Activated CD4-positive, alpha-beta memory T cell treated with anti-CD3 and anti-CD28 coated beads, Interleukin-2, amount 10 ng/mL, durations not matched to agents 7 days and 5 days (primary cell): ENCODE measurements around the gene RAPGEF6. TPM values are rescaled to one million over a fixed set of nuclear protein-coding genes. Genes with fewer than 3 reads are reported as not detected.
A peak's percentile ranks its signal among the peaks of the same experiment; 100 is the strongest.

Experiments used
- CTCF ChIA-PET: fragments of 350-600 bp; sonication (Branson Sonifier 250); formaldehyde crosslinking; loops from one replicate; lab custom pipeline; 2021; ENCODE audit warnings: antibody characterized with exemption, inconsistent platforms; lab: Charles Lee
- POLR2A ChIA-PET: fragments of 350-600 bp; sonication (Branson Sonifier 250); formaldehyde crosslinking; loops from one replicate; lab custom pipeline; 2021; ENCODE audit warnings: antibody characterized with exemption; lab: Charles Lee
- DNase-seq: peaks from one replicate; pipeline ENCODE4 v3.0.0-alpha.2; 2020
- H3K27ac Mint-ChIP-seq: one replicate; pipeline ENCODE4 v1.8.0; 2021; ENCODE audit warnings: mild to moderate bottlenecking, mixed read lengths
- H3K27me3 Mint-ChIP-seq: one replicate; pipeline ENCODE4 v1.8.0; 2021; ENCODE audit warnings: mixed read lengths
- H3K36me3 Mint-ChIP-seq: one replicate; pipeline ENCODE4 v1.8.0; 2021; ENCODE audit warnings: low read depth, mixed read lengths
- H3K4me1 Mint-ChIP-seq: one replicate; pipeline ENCODE4 v1.8.0; 2021; ENCODE audit warnings: mixed read lengths
- H3K4me3 Mint-ChIP-seq: one replicate; pipeline ENCODE4 v1.8.0; 2021; ENCODE audit warnings: mild to moderate bottlenecking, mixed read lengths
- H3K9me3 Mint-ChIP-seq: one replicate; pipeline ENCODE4 v1.8.0; 2021; ENCODE audit warnings: mixed read lengths
- total RNA-seq, 2 experiments: library from RNA; stranded (reverse); gene quantifications; one replicate each; pipeline ENCODE4 v1.2.3, GENCODE V29; 2021

Gene RAPGEF6
- total RNA-seq, 2 experiments from 2014 or later = 40.7 to 44.5 TPM

- no peak for DNase-seq
- peaks cover 47% of the 10 kb centered on the region for H3K36me3 Mint-ChIP-seq
- CTCF ChIA-PET = no interaction called here
- H3K27ac Mint-ChIP-seq = no peak overlapping the region
- H3K4me3 Mint-ChIP-seq = no peak overlapping the region
- H3K27me3 Mint-ChIP-seq = no peaks in the 10 kb centered on the region
- POLR2A ChIA-PET = no interaction called here
- H3K9me3 Mint-ChIP-seq = no peaks in the 10 kb centered on the region
- peaks cover 6% of the 10 kb centered on the region for H3K4me1 Mint-ChIP-seq
Observed at GRCh38 chr5:131659841-131660240, 24.8 kb upstream of the RAPGEF6 start.

- ChIA-PET POLR2A (no interaction called here), CTCF (no interaction called here)
- Mint-ChIP-seq H3K4me3 (no peak overlapping the region), H3K9me3 (no peaks in the 10 kb centered on the region), H3K27ac (no peak overlapping the region), H3K4me1 (peaks cover 8% of the 10 kb centered on the region), H3K36me3 (peaks cover 51% of the 10 kb centered on the region), H3K27me3 (no peaks in the 10 kb centered on the region)
- DNase-seq = no peak
Observed at GRCh38 chr5:131659290-131659689, 24.3 kb upstream of the RAPGEF6 start.

GRCh38 chr5:131654776-131655175 lies 19.7 kb upstream of the RAPGEF6 start:
- Mint-ChIP-seq H3K27me3 (no peaks in the 10 kb centered on the region), H3K27ac (no peak overlapping the region), H3K4me1 (peaks cover 8% of the 10 kb centered on the region), H3K9me3 (no peaks in the 10 kb centered on the region), H3K4me3 (no peak overlapping the region), H3K36me3 (peaks cover 58% of the 10 kb centered on the region)
- CTCF ChIA-PET = no interaction called here
- no peak for DNase-seq
- POLR2A ChIA-PET = no interaction called here

GRCh38 chr5:131654309-131654708 lies 19.3 kb upstream of the RAPGEF6 start:
- no peak overlapping the region for H3K4me3 Mint-ChIP-seq
- DNase-seq = no peak
- H3K27ac Mint-ChIP-seq = no peak overlapping the region
- ChIA-PET POLR2A (no interaction called here), CTCF (no interaction called here)
- H3K36me3 Mint-ChIP-seq = peaks cover 56% of the 10 kb centered on the region
- H3K4me1 Mint-ChIP-seq = peaks cover 8% of the 10 kb centered on the region
- H3K9me3 Mint-ChIP-seq = no peaks in the 10 kb centered on the region
- H3K27me3 Mint-ChIP-seq = no peaks in the 10 kb centered on the region

- H3K9me3 Mint-ChIP-seq = no peaks in the 10 kb centered on the region
- CTCF ChIA-PET = no interaction called here
- H3K4me1 Mint-ChIP-seq = no peaks in the 10 kb centered on the region
- DNase-seq = no peak
- no peak overlapping the region for H3K4me3 Mint-ChIP-seq
- no peak overlapping the region for H3K27ac Mint-ChIP-seq
- POLR2A ChIA-PET = no interaction called here
- H3K27me3 Mint-ChIP-seq = no peaks in the 10 kb centered on the region
- peaks cover 58% of the 10 kb centered on the region for H3K36me3 Mint-ChIP-seq
Observed at GRCh38 chr5:131649161-131649560, 14.1 kb upstream of the RAPGEF6 start.

GRCh38 chr5:131647048-131647769 lies 12.2 kb upstream of the RAPGEF6 start:
- peaks cover 52% of the 10 kb centered on the region for H3K36me3 Mint-ChIP-seq
- ChIA-PET CTCF (interaction anchor here (1.0 kb wide), 1 partner anchor 360 kb away, joined by 3 read pairs; no protein-coding TSS in a partner anchor), POLR2A (interaction anchor here (0.7 kb wide), 1 partner anchor 10 kb away, joined by 3 read pairs; no protein-coding TSS in a partner anchor)
- no peaks in the 10 kb centered on the region for H3K27me3 Mint-ChIP-seq
- no peaks in the 10 kb centered on the region for H3K4me1 Mint-ChIP-seq
- no peak for DNase-seq
- no peaks in the 10 kb centered on the region for H3K9me3 Mint-ChIP-seq
- H3K4me3 Mint-ChIP-seq = no peak overlapping the region
- no peak overlapping the region for H3K27ac Mint-ChIP-seq

GRCh38 chr5:131644822-131645221 lies 9.8 kb upstream of the RAPGEF6 start:
- Mint-ChIP-seq H3K4me1 (peaks cover 7% of the 10 kb centered on the region), H3K4me3 (no peak overlapping the region), H3K36me3 (peaks cover 33% of the 10 kb centered on the region), H3K27me3 (no peaks in the 10 kb centered on the region), H3K27ac (no peak overlapping the region), H3K9me3 (no peaks in the 10 kb centered on the region)
- DNase-seq = no peak
- POLR2A ChIA-PET = no interaction called here
- CTCF ChIA-PET = no interaction called here

GRCh38 chr5:131644370-131644769 lies 9.3 kb upstream of the RAPGEF6 start:
- POLR2A ChIA-PET = no interaction called here
- CTCF ChIA-PET = no interaction called here

GRCh38 chr5:131641494-131641893 lies 6.5 kb upstream of the RAPGEF6 start:
- H3K27ac Mint-ChIP-seq = no peak overlapping the region
- DNase-seq = no peak
- POLR2A ChIA-PET = interaction anchor here (0.8 to 1.0 kb wide), 2 partner anchors 9 to 155 kb away, joined by 3 read pairs; partner anchors contain the start of gene FNIP1

More at GRCh38 chr5:131644370-131644769, 9.3 kb upstream of the RAPGEF6 start:
- Mint-ChIP-seq H3K27ac (no peak overlapping the region), H3K4me3 (no peak overlapping the region), H3K4me1 (peaks cover 11% of the 10 kb centered on the region), H3K36me3 (peaks cover 30% of the 10 kb centered on the region), H3K9me3 (no peaks in the 10 kb centered on the region), H3K27me3 (no peaks in the 10 kb centered on the region)
- no peak for DNase-seq

GRCh38 chr5:131640043-131640856 lies 5.2 kb upstream of the RAPGEF6 start:
- Mint-ChIP-seq H3K27ac (peak overlapping the region; percentile 10), H3K36me3 (peaks cover 13% of the 10 kb centered on the region), H3K4me3 (no peak overlapping the region), H3K27me3 (no peaks in the 10 kb centered on the region), H3K4me1 (peaks cover 22% of the 10 kb centered on the region), H3K9me3 (no peaks in the 10 kb centered on the region)
- no peak for DNase-seq
- POLR2A ChIA-PET = interaction anchor here (0.8 to 1.5 kb wide), 3 partner anchors 31 to 157 kb away, joined by 3 to 4 read pairs (median 3); partner anchors contain the start of gene FNIP1
- CTCF ChIA-PET = interaction anchor here (1.2 kb wide), 1 partner anchor 51 kb away, joined by 4 read pairs; no protein-coding TSS in a partner anchor

More at GRCh38 chr5:131641494-131641893, 6.5 kb upstream of the RAPGEF6 start:
- H3K9me3 Mint-ChIP-seq = no peaks in the 10 kb centered on the region
- H3K36me3 Mint-ChIP-seq = peaks cover 20% of the 10 kb centered on the region
- H3K27me3 Mint-ChIP-seq = no peaks in the 10 kb centered on the region
- no peak overlapping the region for H3K4me3 Mint-ChIP-seq
- H3K4me1 Mint-ChIP-seq = peaks cover 17% of the 10 kb centered on the region
- CTCF ChIA-PET = interaction anchor here (1.2 kb wide), 1 partner anchor 52 kb away, joined by 4 read pairs; no protein-coding TSS in a partner anchor

- DNase-seq = no peak
- H3K4me3 Mint-ChIP-seq = no peak overlapping the region
- POLR2A ChIA-PET = interaction anchor here (0.9 to 1.5 kb wide), 2 partner anchors 44 to 158 kb away, joined by 4 read pairs; partner anchors contain the start of gene FNIP1
- H3K36me3 Mint-ChIP-seq = peaks cover 13% of the 10 kb centered on the region
- H3K27ac Mint-ChIP-seq = no peak overlapping the region
- peaks cover 23% of the 10 kb centered on the region for H3K4me1 Mint-ChIP-seq
- H3K9me3 Mint-ChIP-seq = no peaks in the 10 kb centered on the region
- CTCF ChIA-PET = interaction anchor here (1.5 kb wide), 1 partner anchor 369 kb away, joined by 5 read pairs; no protein-coding TSS in a partner anchor
- no peaks in the 10 kb centered on the region for H3K27me3 Mint-ChIP-seq
Observed at GRCh38 chr5:131639148-131639547, 4.1 kb upstream of the RAPGEF6 start.

GRCh38 chr5:131637694-131638093 lies 2.7 kb upstream of the RAPGEF6 start:
- ChIA-PET CTCF (interaction anchor here (1.5 kb wide), 1 partner anchor 370 kb away, joined by 5 read pairs; no protein-coding TSS in a partner anchor), POLR2A (interaction anchor here (0.7 kb wide), 1 partner anchor 9 kb away, joined by 3 read pairs; no protein-coding TSS in a partner anchor)
- H3K27me3 Mint-ChIP-seq = no peaks in the 10 kb centered on the region
- peaks cover 16% of the 10 kb centered on the region for H3K36me3 Mint-ChIP-seq
- no peak overlapping the region for H3K4me3 Mint-ChIP-seq
- H3K27ac Mint-ChIP-seq = no peak overlapping the region
- H3K9me3 Mint-ChIP-seq = no peaks in the 10 kb centered on the region
- no peak for DNase-seq
- peaks cover 28% of the 10 kb centered on the region for H3K4me1 Mint-ChIP-seq
